Spinal cord (tissue), 10 donors: ENCODE results near the gene ZNF263. TPM values are rescaled to one million over a fixed set of nuclear protein-coding genes. Genes with fewer than 3 reads are reported as not detected.

Source experiments
- DNase-seq, 6 donors: peaks; one replicate each; pipeline versions ENCODE4 v3.0.0 to v3.0.0-alpha.2; 2013 to 2015; ENCODE audit warnings: low spot score in 6 of 6, low read depth in 4 of 6
- H3K27ac ChIP-seq: one replicate; pipeline ENCODE4 v1.5.1; 2013; ENCODE audit warnings: low read depth, low read length, control low read depth
- H3K27me3 ChIP-seq: one replicate; pipeline ENCODE4 v1.6.1; 2013; ENCODE audit warnings: low read length; ENCODE audit not compliant: control insufficient read depth, insufficient read depth
- H3K36me3 ChIP-seq: one replicate; pipeline ENCODE4 v1.6.1; 2013; ENCODE audit warnings: low read length; ENCODE audit not compliant: control insufficient read depth, insufficient read depth
- H3K4me1 ChIP-seq: one replicate; pipeline ENCODE4 v1.6.1; 2013; ENCODE audit warnings: low read length; ENCODE audit not compliant: control insufficient read depth, insufficient read depth
- H3K4me3 ChIP-seq: one replicate; pipeline ENCODE4 v1.5.1; 2013; ENCODE audit warnings: low read depth, low read length, control low read depth
- H3K9me3 ChIP-seq: one replicate; pipeline ENCODE4 v1.6.1; 2013; ENCODE audit warnings: low read length; ENCODE audit not compliant: control insufficient read depth, insufficient read depth
- WGBS: methylation state at CpG from one replicate; pipeline ENCODE4 v1.1.5; 2013; ENCODE audit warnings: missing lambda C conversion rate; ENCODE audit not compliant: insufficient coverage; 5-methylcytosine and 5-hydroxymethylcytosine counted together
- long read RNA-seq, 4 donors: transcript quantifications; one replicate each; lab custom pipeline, GENCODE V29; 2026
- polyA plus RNA-seq, 2 donors: library from polyadenylated mRNA; unstranded; fragments of 120-200 nt; gene quantifications; one replicate each; pipeline ENCODE4 v1.2.1, GENCODE V29; 2013; ENCODE audit not compliant: insufficient read length in 2 of 2
- total RNA-seq, 2 donors: library from RNA; depleted of rRNA in 1 of 2; stranded (reverse); fragments of 120-200 nt in 1 of 2; fragments of >200 nt in 1 of 2; gene quantifications; one replicate each; pipeline versions ENCODE4 v1.2.3 to v1.2.4, GENCODE V29; 2013 to 2014
- donor health status: healthy.

ZNF263 gene
- total RNA-seq (10 to 100 TPM; 34.5 to 44.8 TPM), polyA plus RNA-seq (10 to 100 TPM; 30.0 to 30.2 TPM)
- long read RNA-seq, donor 1, partial matches to known transcripts = 8 of 14 reads
- long read RNA-seq, donor 1, other reads (novel, unspliced or antisense) = 0 of 14 reads
- long read RNA-seq, donor 2 = 0 reads
- long read RNA-seq, donor 3, partial matches to known transcripts = 8 of 12 reads
- long read RNA-seq, donor 3, other reads (novel, unspliced or antisense) = 0 of 12 reads
- long read RNA-seq, donor 4, partial matches to known transcripts = 0 of 7 reads
- long read RNA-seq, donor 4, other reads (novel, unspliced or antisense) = 0 of 7 reads

DNA sequence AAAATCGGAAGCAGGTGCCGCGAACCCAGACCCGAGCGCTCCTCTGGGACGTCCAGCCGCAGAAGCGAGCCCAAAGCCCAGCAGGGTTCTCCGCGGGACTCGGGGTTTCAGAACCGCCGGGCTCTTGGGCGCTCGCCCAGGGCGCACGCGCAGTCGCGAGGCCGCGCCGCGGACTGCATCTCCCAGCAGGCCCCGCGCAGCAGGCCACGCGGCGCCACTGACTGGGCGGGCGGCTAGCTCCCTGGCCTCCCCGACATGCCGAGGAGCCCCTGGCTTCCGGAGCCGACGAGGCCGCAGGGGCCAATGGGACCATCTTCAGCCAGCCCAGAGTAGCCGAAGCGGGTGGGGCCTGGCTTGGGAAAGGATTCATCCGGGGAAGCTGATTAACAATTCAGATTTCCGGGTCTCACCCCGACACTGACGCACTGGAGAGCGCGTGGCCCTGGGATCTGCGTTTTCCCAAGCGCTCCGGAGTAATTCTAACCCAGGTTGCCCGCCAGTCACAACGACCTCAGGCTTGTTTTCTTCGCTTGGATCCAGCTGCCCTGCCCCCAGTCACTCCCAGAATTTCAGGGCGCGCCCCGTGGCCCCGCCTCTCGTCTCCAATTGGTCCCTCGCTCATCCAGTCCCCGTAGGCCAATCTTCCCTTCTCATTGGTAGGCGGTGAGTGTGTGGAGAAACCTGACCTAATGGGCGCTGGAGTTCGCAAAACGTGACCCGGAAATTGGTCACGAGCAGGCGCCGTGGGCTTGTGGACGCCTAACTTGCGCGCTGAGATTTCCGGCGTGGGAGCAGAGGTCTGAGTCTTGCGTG, at the start of gene ZNF263:
ZNF263 (plus strand) TSS at position 762 of the 813 bp plus-strand sequence. CDS start 328 bp downstream, outside the sequence.
- no peaks in the 10 kb centered on the region for H3K27me3 ChIP-seq

DNA sequence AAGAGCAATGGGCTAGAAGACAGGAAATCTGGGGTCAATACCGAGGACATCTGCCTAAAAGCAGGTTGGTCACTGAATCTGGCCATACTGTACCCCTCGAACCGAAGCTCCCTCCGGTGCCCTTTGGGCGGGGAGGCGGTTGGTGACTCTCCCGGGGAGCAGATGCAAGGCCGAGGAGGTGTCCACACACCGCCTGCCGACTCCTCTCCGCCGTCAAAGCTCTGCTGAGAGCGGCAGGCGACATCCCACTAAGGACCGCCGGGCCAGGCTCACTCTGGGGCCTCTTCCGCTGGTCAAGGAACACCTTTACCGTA, 48.8 kb upstream of the ZNF263 start:
- Histone ChIP-seq H3K27me3 (no peaks in the 10 kb centered on the region), H3K4me1 (peaks cover 16% of the 10 kb centered on the region), H3K4me3 (peak overlapping the region; percentile 97), H3K9me3 (no peaks in the 10 kb centered on the region), H3K36me3 (peaks cover 21% of the 10 kb centered on the region), H3K27ac (peak overlapping the region; percentile 98)
- DNase-seq = no peak
- 4% methylated on average over 18 of the region's 18 CpGs for WGBS

More for the DNA sequence above, at the start of gene ZNF263:
- Histone ChIP-seq H3K36me3 (peaks cover 9% of the 10 kb centered on the region), H3K9me3 (no peaks in the 10 kb centered on the region), H3K27ac (peak within 1 kb of the TSS; percentile 98), H3K4me3 (peak within 1 kb of the TSS; percentile 89), H3K4me1 (peaks cover 23% of the 10 kb centered on the region)
- peak; percentile 93 to 99 (median 95) for DNase-seq
- WGBS = under 1% methylated on average over 72 of the region's 72 CpGs

GRCh38 chr16:3234857-3235561, 48.3 kb upstream of the ZNF263 start, which contains the start of gene ZNF200:
Gene ZNF200, minus strand, starts transcription at chr16:3235158. Its CDS starts 1,403 bp downstream, at chr16:3233755.
- Histone ChIP-seq H3K4me1 (peaks cover 16% of the 10 kb centered on the region), H3K9me3 (no peaks in the 10 kb centered on the region), H3K36me3 (peaks cover 16% of the 10 kb centered on the region), H3K27ac (peak within 1 kb of the TSS; percentile 98), H3K4me3 (peak within 1 kb of the TSS; percentile 97), H3K27me3 (no peaks in the 10 kb centered on the region)
- DNase-seq = peak; percentile 89 to 98 (median 92)
- WGBS = under 1% methylated on average over 47 of the region's 59 CpGs

DNA sequence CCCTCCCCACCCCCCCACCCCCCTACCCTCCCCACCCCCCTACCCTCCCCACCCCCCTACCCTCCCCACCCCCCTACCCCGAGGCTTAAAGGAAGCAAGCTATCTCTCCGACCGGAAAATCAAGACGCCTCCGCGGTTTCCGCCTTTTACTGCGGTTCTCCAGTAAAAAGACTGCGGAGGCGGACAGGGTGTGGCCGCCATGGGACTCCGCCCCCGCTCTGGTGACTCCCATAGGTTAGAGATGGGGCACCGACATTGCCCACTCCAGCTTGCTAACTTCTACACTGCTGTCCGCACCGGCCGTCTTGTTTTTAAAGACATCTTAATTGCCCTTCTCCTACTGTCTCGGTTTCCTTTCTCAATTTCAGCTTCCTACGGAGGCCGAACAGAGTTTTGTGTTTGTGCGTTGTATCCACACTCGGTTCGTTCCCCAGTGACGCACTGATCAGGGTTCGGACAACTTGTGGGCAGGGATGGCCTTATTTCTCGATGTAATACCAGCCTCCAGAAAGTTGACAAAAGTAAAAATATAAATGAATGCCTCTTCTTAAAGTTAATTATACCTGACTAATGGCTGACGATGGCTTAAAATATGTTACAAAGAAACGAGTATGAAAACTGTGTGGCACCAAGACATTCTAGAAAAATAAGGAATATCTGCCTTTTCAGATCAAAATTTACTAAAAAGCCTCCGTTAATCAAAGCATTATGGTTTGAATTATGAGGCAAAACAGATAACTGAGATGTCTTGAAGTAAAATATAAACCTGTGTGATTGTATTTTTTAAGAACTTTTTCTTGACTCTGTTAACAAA, 47.2 kb upstream of the ZNF263 start:
- 70% methylated on average over 19 of the region's 29 CpGs for WGBS
- H3K4me3 ChIP-seq = no peak overlapping the region
- no peak overlapping the region for H3K27ac ChIP-seq
- DNase-seq = peak in 1 of 6 donors; percentile 5
- H3K4me1 ChIP-seq = peaks cover 16% of the 10 kb centered on the region
- H3K36me3 ChIP-seq = peaks cover 13% of the 10 kb centered on the region
- no peaks in the 10 kb centered on the region for H3K9me3 ChIP-seq
- H3K27me3 ChIP-seq = no peaks in the 10 kb centered on the region

- DNase-seq = peak in 1 of 6 donors; percentile 57
- Histone ChIP-seq H3K27ac (no peak overlapping the region), H3K36me3 (no peaks in the 10 kb centered on the region), H3K9me3 (peaks cover 1% of the 10 kb centered on the region), H3K4me3 (no peak overlapping the region), H3K27me3 (peaks cover 8% of the 10 kb centered on the region), H3K4me1 (no peaks in the 10 kb centered on the region)
- 66% methylated on average over 4 of the region's 5 CpGs for WGBS
Observed at GRCh38 chr16:3241761-3242160, 41.5 kb upstream of the ZNF263 start.

- 72% methylated on average over 8 of the region's 11 CpGs for WGBS
- peaks cover 1% of the 10 kb centered on the region for H3K9me3 ChIP-seq
- H3K36me3 ChIP-seq = no peaks in the 10 kb centered on the region
- no peak for DNase-seq
- no peak overlapping the region for H3K27ac ChIP-seq
- H3K4me3 ChIP-seq = no peak overlapping the region
- peaks cover 8% of the 10 kb centered on the region for H3K27me3 ChIP-seq
- H3K4me1 ChIP-seq = no peaks in the 10 kb centered on the region
Observed at GRCh38 chr16:3242709-3243108, 40.6 kb upstream of the ZNF263 start.

DNA sequence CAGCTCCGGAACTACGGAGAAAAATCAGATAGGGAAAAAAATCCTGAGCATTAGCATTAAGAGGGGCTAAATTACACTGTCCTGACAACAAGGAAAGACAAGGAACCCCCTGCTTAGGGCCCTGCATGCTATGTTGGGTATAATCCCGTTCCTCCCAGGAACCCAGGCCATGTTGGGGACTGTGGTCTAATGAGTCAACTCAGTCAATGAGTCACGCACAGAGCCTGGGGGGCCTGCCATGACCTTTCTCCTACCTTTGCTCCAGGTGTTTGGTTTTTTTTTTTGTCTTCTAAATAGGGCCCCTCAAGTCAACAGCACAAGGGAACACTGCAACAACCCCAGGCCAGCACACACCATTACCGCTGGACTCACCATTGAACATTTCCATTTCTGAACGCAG, 39.4 kb upstream of the ZNF263 start:
- Histone ChIP-seq H3K9me3 (peaks cover 1% of the 10 kb centered on the region), H3K4me3 (no peak overlapping the region), H3K27ac (no peak overlapping the region), H3K36me3 (no peaks in the 10 kb centered on the region), H3K4me1 (no peaks in the 10 kb centered on the region), H3K27me3 (peaks cover 11% of the 10 kb centered on the region)
- 93% methylated on average over 3 of the region's 6 CpGs for WGBS
- no peak for DNase-seq

DNA sequence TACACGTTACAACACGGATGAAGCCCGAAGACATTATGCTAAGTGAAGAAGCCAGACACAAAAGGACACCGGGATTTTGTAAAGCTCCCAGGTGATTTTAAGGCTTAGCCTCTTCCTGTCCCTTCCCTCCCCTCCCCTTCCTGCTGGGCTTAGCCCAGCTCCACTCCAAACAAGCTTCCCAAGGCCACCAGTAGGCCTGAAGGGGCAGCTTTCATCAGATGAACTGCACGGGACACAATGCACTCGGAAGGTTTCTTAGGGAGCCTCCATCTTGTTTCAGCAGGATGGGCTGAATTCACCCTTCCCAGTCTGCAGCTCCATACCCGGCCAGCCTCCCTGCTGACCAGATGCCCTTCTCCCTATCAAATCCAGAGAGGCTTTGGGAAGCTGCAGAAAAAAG, 37.3 kb upstream of the ZNF263 start:
- Histone ChIP-seq H3K9me3 (peaks cover 1% of the 10 kb centered on the region), H3K36me3 (no peaks in the 10 kb centered on the region), H3K4me3 (no peak overlapping the region), H3K4me1 (no peaks in the 10 kb centered on the region), H3K27me3 (peaks cover 11% of the 10 kb centered on the region), H3K27ac (no peak overlapping the region)
- DNase-seq = no peak
- 83% methylated on average over 6 of the region's 7 CpGs for WGBS

DNA sequence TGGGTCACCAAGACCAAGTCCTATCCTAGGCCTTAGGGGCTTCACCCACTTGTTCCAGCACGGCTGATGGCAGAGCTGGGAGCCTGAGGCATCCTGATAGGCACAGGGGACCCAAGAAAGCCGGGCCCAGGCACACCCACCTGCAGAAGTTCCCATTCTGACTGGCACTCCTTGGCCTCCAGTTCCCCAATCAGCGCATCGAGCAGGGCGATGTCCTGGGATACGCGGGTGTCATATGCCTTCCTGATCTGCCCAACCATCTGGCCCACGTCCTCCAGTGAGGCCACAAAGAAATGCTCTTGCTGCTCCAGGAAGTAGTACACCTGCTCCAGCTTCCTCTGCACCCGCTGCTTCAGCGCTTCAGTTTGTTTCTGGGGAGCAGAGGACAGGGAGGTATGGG, 36.4 kb upstream of the ZNF263 start:
- DNase-seq = no peak
- Histone ChIP-seq H3K9me3 (peaks cover 1% of the 10 kb centered on the region), H3K27me3 (peaks cover 8% of the 10 kb centered on the region), H3K36me3 (no peaks in the 10 kb centered on the region), H3K4me3 (no peak overlapping the region), H3K4me1 (no peaks in the 10 kb centered on the region), H3K27ac (no peak overlapping the region)
- 77% methylated on average over 10 of the region's 10 CpGs for WGBS
